ENCODE measurements around the gene SMPD3.
A peak's percentile ranks its signal among the peaks of the same experiment; 100 is the strongest.

The SMPD3 gene

DNA sequence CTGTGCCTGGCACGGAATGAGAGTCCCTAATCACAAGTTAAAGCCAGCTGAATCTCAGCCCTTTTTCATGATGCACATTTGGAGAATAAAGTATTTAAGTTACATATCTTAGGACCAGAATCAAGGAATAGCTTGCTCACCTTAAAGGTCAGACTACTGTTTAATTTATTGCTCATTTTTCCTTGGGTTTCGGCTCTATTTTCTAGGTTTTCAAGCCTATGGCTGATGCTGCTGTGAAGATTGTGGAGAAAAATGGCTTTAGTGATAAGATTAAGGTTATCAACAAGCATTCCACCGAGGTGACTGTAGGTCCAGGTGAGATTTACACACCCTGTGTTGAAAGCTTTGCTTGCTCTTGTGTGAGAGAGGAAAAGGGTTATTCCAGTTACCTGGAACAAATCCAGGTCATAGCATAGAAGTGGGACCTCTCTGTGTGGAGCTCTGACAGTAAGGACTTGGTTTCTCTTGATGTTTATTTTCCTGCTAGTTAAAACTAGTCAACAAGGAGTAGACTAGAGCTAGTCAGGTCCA is 119.4 kb downstream of the SMPD3 start:
- no peak for DNase-seq (ENCODE audit: low spot score)

DNA sequence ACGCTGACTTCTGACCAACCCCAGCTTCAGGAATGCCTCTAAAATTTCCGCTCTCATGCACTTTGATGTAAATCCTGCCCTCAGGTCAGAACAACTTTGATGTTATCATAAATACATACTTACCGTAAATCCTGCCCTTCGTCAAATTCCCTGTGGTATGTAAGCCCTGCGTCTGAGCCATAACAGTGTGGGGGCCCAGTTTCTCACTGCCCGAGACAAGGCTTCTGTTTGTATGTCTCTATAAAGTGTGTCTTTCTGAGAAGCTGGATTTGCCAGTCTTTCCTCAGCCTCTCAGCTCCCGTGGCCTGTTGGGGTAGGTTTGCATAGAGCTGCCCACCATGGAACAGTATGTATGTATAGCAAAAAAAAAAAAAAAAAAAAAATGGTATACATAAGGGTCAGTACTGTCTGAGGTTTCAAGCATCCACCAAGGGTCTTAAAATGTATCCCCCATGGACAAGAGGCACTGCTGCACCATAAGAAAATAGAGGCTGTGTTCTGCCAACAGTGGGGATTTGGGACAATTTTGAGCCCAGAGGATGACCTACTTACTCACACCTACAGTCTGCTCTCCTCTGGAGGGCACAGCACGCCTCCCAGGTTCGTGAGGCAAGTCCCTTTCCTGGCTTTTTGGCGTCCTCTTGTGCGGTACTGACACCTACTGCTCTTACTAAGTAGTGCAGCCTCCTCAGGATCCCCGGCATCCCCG is 120.0 kb downstream of the SMPD3 start:
- DNase-seq (ENCODE audit: low spot score) = peak; percentile 84

DNA sequence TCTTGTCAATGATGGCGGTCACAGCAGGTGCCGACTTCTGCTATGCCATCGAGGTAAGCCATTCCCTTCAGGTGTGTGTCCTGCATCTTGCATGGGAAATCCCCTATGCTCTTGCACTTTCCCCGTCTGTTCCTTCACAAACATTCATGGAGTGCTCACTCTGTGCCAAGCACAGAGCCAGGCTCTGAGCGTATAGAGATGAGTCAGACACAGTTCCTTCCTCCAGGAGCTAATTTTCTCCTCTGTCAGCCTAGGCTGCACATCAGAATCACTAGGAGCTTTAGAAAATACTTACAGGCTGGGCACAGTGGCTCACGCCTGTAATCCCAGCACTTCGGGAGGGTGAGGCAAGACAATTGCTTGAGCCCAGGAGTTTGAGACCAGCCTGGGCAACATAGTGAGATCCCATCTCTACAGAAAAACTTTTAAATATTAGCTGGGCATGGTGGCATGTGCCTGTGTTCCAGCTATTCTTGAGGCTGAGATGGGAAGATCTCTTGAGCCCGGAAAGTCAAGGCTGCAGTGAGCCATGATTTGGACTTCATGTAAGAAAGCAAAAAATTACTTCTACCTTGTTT is 123.4 kb downstream of the SMPD3 start:
- DNase-seq (ENCODE audit: low spot score) = no peak

DNA sequence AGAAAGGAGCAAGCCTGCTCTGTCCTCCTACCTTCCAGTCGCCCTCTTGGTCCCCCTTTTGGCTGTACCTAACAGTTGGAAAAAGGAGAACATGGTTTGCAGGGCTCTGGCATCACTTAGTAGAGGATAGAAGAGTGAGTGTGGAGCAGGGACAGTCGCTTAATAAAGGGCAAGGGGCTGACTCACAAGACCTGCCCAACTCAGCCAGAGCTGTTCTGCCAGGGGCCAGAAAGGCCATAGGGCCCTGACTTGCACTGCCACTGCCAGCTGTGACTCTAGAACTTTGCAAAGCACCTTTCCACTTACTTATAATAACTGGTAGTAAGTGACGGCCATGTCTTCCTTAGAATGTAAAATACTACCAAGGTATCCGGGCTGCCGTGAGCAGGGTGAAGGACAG is 124.0 kb downstream of the SMPD3 start:
- DNase-seq (ENCODE audit: low spot score) = no peak

DNA sequence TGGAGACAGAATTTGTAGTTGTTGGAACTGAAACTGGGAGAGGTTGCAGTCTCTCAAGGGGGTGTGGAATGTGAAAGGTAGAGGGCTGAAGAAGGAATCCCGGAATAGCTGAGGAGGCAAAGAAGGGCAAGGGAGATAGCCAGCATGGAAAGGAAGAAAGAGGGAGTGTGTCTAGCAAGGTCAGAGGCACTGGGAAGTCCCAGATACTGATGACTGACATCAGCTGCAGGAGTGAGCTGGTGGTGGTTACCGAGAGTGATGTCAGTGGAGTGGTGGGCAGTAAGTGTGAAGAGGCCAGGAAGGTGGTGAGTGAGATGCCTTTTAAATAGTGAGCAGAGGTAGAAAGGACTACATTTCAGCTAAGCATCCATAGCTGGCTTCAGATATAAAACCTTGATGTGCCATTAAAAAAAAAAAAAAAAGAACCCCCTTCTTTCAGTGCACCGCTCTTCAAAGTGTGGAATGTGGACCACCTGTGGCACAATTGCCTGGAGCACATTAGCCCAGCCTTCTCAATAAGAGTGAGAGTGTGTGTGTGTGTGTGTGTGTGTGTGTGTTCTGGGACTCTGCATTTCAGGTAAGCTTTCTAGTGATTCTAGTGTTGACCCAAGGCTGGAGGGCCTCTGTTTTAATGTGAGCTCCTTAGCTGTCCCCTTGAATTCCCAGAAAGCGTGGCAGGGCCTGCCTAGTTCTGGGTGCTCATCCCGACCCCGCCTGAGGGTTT is 129.0 kb downstream of the SMPD3 start:
- no peak for DNase-seq (ENCODE audit: low spot score)

DNA sequence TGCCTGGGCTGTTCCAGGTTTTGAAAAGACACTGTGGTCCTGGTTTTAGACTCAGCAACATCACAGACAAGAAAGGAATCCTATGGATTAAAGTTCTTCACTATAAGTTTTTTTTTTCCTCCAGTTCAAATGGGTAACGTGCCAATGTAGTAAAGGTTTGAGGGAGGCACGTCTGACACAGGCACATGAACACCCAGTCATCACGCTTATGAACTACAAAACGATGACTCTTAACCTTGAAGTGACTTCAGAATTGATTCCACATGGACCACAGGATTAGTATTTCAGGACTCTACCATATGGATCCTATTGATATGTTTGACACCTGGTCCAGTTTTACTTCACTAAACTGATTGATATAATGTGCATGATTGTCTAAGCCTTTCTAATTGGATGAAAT is 135.2 kb downstream of the SMPD3 start:
- DNase-seq (ENCODE audit: low spot score) = no peak

DNA sequence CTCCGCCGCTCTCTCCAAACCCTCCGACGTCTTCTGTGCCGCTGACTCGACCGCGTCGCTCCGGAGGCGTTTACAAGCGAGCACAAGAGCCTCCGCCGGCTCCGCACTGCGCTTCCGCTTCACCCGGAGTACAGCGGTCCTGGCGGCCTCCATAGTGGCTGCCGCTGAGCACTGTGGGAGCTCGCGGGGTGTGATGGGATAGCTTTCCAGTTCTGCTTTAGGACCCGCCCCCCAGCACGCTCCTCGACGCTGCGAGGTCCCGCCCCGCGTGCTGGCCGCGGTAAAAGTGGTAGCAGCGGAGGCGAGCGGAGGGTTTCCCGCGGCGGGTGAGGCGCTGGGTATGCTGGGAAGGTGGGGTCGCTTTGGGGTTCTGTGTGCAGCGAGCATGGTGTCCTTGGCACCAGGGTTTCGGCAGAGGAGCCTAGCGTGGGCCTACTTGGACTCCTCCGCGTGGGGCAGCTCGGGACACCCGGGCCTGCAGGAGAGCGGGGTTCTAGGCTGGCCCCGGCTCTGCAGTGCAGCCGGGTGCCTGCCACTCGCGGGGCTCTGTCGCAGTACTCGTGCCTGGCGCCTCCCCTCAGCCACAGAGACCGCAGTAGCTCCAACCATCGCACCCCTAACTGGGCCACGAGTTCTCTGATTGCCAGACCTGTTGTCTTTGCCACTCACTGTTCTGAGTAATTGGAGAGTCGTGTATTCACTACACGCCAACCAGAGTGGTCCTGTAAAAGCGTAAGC is 137.4 kb downstream of the SMPD3 start, which contains the start of the genes PRMT7 and SLC7A6OS:
TSS of gene PRMT7 (plus strand) at position 246 of the 738 bp plus-strand sequence. CDS start 4,961 bp downstream, outside the sequence.
TSS of gene SLC7A6OS (minus strand) at position 173 of the 738 bp plus-strand sequence. CDS start at position 153, 20 bp downstream.
- peak; percentile 88 for DNase-seq (ENCODE audit: low spot score)

DNA sequence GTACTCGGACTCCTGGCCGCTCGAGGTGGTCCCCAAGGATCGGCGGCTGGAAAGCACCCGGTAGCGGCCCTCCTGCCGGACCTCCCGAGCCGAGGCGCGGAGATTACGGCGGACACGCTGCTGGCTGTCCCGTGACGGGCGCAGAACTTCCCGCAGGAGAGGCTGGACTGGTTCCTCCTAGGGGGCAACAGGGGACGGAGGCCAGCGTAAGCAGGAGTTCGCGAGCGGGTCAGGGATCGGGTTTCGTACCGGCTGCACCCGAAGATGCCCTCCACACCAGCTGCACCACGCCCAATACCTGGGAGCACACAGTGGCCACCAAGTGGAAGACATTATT is 137.9 kb downstream of the SMPD3 start:
- DNase-seq (ENCODE audit: low spot score) = no peak

DNA sequence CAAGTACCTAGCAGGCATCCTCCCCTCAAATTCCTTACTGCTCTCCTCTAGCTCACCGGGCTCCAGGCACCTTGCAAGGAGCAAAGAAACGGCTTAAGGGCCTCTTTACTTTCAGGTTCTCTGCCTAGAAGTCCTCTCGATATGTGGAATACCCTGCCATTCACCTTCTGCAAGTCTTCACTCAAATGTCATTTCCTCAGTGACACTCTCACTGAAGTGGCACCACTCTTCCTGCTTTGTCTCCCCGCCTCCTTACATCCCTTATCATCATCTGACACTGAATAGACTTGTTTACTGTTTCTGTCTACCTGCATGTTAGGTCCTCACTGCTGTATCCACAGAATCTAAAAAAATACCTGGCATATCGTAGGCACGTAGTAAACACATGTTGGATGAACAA is 138.5 kb downstream of the SMPD3 start:
- no peak for DNase-seq (ENCODE audit: low spot score)
